PC-3 (cell line): ENCODE measurements around the gene ARMCX4. TPM values are rescaled to one million over a fixed set of nuclear protein-coding genes. Genes with fewer than 3 reads are reported as not detected.

Source experiments
- ATAC-seq: fragments of 200-7000 bp; cut with Tn5 transposase; 2 replicates; pipeline ENCODE4 v1.9.1; 2020; ENCODE audit warnings: mild to moderate bottlenecking, moderate library complexity
- BruUV-seq: library from RNA; stranded (reverse); fragments of 400-500 nt; replicated peaks from 2 replicates; lab custom pipeline; 2021; lab: Mats Ljungman, UMichigan
- CTCF ChIA-PET: fragments of 300-600 bp; sonication (Branson Sonifier 250); formaldehyde crosslinking; loops from one replicate; lab custom pipeline; 2022; ENCODE audit warnings: antibody characterized with exemption; lab: Charles Lee
- POLR2A ChIA-PET: fragments of 300-600 bp; sonication (Branson Sonifier 250); formaldehyde crosslinking; loops from one replicate; lab custom pipeline; 2022; ENCODE audit warnings: antibody characterized with exemption; ENCODE audit not compliant: unreplicated experiment; lab: Charles Lee
- DNase-seq: peaks from one replicate; pipeline ENCODE4 v3.0.0-alpha.2; 2015
- H2AFZ ChIP-seq: fragments of 300-600 bp; sonication (generic); 2 replicates; pipeline ENCODE4 v1.6.0; 2016; ENCODE audit warnings: antibody characterized with exemption, low read length
- H3F3A ChIP-seq: fragments of 300-600 bp; sonication (generic); one replicate; pipeline ENCODE4 v1.6.0; 2017; ENCODE audit warnings: antibody characterized with exemption, low read length, control low read depth, mild to moderate bottlenecking; ENCODE audit not compliant: unreplicated experiment
- H3K27ac ChIP-seq: fragments of 300-600 bp; sonication (generic); 2 replicates; pipeline ENCODE4 v1.5.1; 2016; ENCODE audit warnings: mild to moderate bottlenecking, low read length
- H3K27me3 ChIP-seq: fragments of 300-600 bp; sonication (generic); 2 replicates; pipeline ENCODE4 v1.6.1; 2016; ENCODE audit warnings: low read length, mixed read lengths
- H3K36me3 ChIP-seq: fragments of 300-600 bp; sonication (generic); 2 replicates; pipeline ENCODE4 v1.6.1; 2016; ENCODE audit warnings: low read depth, mixed run types, low read length, mixed read lengths
- H3K4me1 ChIP-seq: fragments of 300-600 bp; sonication (generic); 2 replicates; pipeline ENCODE4 v1.5.1; 2016; ENCODE audit warnings: low read length; ENCODE audit not compliant: insufficient read depth
- H3K4me2 ChIP-seq: fragments of 300-600 bp; sonication (generic); 2 replicates; pipeline ENCODE4 v1.6.0; 2016; ENCODE audit warnings: low read length
- H3K4me3 ChIP-seq: fragments of 300-600 bp; sonication (generic); 2 replicates; pipeline ENCODE4 v1.5.1; 2016; ENCODE audit warnings: mild to moderate bottlenecking, low read length, mixed read lengths
- H3K79me2 ChIP-seq: fragments of 300-600 bp; sonication (generic); 2 replicates; pipeline ENCODE4 v1.6.1; 2017; ENCODE audit warnings: low read length, mixed read lengths
- H3K9ac ChIP-seq: fragments of 300-600 bp; sonication (generic); 2 replicates; pipeline ENCODE4 v1.6.0; 2016; ENCODE audit warnings: mild to moderate bottlenecking, low read length
- H3K9me2 ChIP-seq: fragments of 300-600 bp; sonication (generic); replicated peaks from 2 replicates; pipeline ENCODE4 v1.6.1; 2016; ENCODE audit warnings: mixed run types, low read length, mixed read lengths
- H3K9me3 ChIP-seq: fragments of 300-600 bp; sonication (generic); 2 replicates; pipeline ENCODE4 v1.6.1; 2016; ENCODE audit warnings: low read length, mixed read lengths
- H4K20me1 ChIP-seq: fragments of 300-600 bp; sonication (generic); 2 replicates; pipeline ENCODE4 v1.6.1; 2016; ENCODE audit warnings: low read length, mixed read lengths
- CTCF ChIP-seq: fragments of 300-600 bp; sonication (generic); conservative IDR thresholded peaks from 2 replicates; pipeline ENCODE4 v1.5.1; 2017; ENCODE audit warnings: antibody characterized with exemption, low read depth, mild to moderate bottlenecking, low read length
- EZH2 ChIP-seq: fragments of 300-600 bp; sonication (generic); IDR thresholded peaks from one replicate; pipeline ENCODE4 v1.6.1; 2017; ENCODE audit warnings: antibody characterized with exemption, mild to moderate bottlenecking, low read length; ENCODE audit not compliant: unreplicated experiment
- EZH2phosphoT487 ChIP-seq: fragments of 300-600 bp; sonication (generic); IDR thresholded peaks from 2 replicates; pipeline ENCODE4 v1.6.1; 2018; ENCODE audit warnings: mild to moderate bottlenecking, antibody characterized with exemption, low read length, borderline replicate concordance
- intact Hi-C: fragments of 100-400 bp; cut with micrococcal nuclease; formaldehyde crosslinking; loops from 2 replicates; pipeline ENCODE4 v1.9.0; 2023
- total RNA-seq: library from RNA; depleted of rRNA; stranded (reverse); fragments of >200 nt; gene quantifications from 2 replicates; pipeline ENCODE4 v1.2.3, GENCODE V29; 2014

The ARMCX4 gene
- total RNA-seq, 1 experiment from 2014 or later, result not detected

GRCh38 chrX:101452056-101452455, 33.2 kb upstream of the ARMCX4 start:
- Histone ChIP-seq H4K20me1 (no peaks in the 10 kb centered on the region), H3K27ac (no peak overlapping the region), H3K27me3 (peaks cover under 1% of the 10 kb centered on the region; the same call in 1 of the 2 replicates), H3K4me3 (no peak overlapping the region), H3K36me3 (no peaks in the 10 kb centered on the region), H3F3A (no peaks in the 10 kb centered on the region), H2AFZ (no peak overlapping the region), H3K79me2 (no peaks in the 10 kb centered on the region), H3K9me2 (no peaks in the 10 kb centered on the region), H3K9ac (no peak overlapping the region), H3K4me1 (no peaks in the 10 kb centered on the region), H3K9me3 (no peaks in the 10 kb centered on the region), H3K4me2 (no peak overlapping the region)
- no peak for DNase-seq
- TF ChIP-seq EZH2 (no peak), CTCF (no peak), EZH2phosphoT487 (no peak)
- intact Hi-C loops, result no loop called here
- no TSS peak for BruUV-seq
- ChIA-PET POLR2A (no interaction called here), CTCF (no interaction called here)
- no peak for ATAC-seq

- TF ChIP-seq CTCF, result 0 out of 2 replicates have a peak, but pooled peaks have one; percentile 12
- TF ChIP-seq EZH2, result no peak
- intact Hi-C loops, result loop anchor here (5.0 kb wide), 1 partner anchor 342 kb away; no protein-coding TSS in a partner anchor
- H3K4me1 ChIP-seq, result no peaks in the 10 kb centered on the region
- ChIA-PET POLR2A (no interaction called here), CTCF (no interaction called here)
- DNase-seq, result no peak
- H4K20me1 ChIP-seq, result no peaks in the 10 kb centered on the region
- no peak overlapping the region for H3K27ac ChIP-seq
- no peak overlapping the region for H3K4me2 ChIP-seq
- no TSS peak for BruUV-seq
- no peak overlapping the region for H3K9ac ChIP-seq
- no peaks in the 10 kb centered on the region for H3K9me3 ChIP-seq
- H3K9me2 ChIP-seq, result no peaks in the 10 kb centered on the region
- ATAC-seq, result peak; percentile 46; the same call in 1 of the 2 replicates
- H3F3A ChIP-seq, result no peaks in the 10 kb centered on the region
- H3K27me3 ChIP-seq, result peaks cover 4% of the 10 kb centered on the region; the same call in 1 of the 2 replicates
- no peaks in the 10 kb centered on the region for H3K79me2 ChIP-seq
- H3K36me3 ChIP-seq, result no peaks in the 10 kb centered on the region
- H2AFZ ChIP-seq, result no peak overlapping the region
- no peak overlapping the region for H3K4me3 ChIP-seq
Measured at GRCh38 chrX:101460669-101461068, 24.6 kb upstream of the ARMCX4 start.

GRCh38 chrX:101462892-101463291, 22.4 kb upstream of the ARMCX4 start:
- Histone ChIP-seq H3K9me2 (no peaks in the 10 kb centered on the region), H3K4me2 (no peak overlapping the region), H2AFZ (no peak overlapping the region), H3K4me1 (no peaks in the 10 kb centered on the region), H3K27me3 (peaks cover 4% of the 10 kb centered on the region; the same call in 1 of the 2 replicates), H3K9me3 (no peaks in the 10 kb centered on the region), H3F3A (no peaks in the 10 kb centered on the region), H3K79me2 (no peaks in the 10 kb centered on the region), H3K27ac (no peak overlapping the region), H3K9ac (no peak overlapping the region), H3K36me3 (no peaks in the 10 kb centered on the region), H4K20me1 (no peaks in the 10 kb centered on the region), H3K4me3 (no peak overlapping the region)
- no TSS peak for BruUV-seq
- ChIA-PET POLR2A (no interaction called here), CTCF (no interaction called here)
- TF ChIP-seq CTCF, result peak; percentile 56
- no peak for TF ChIP-seq EZH2phosphoT487
- intact Hi-C loops, result loop anchor here (5.0 kb wide), 1 partner anchor 339 kb away; no protein-coding TSS in a partner anchor
- ATAC-seq, result peak; percentile 62
- peak; percentile 63 for DNase-seq
